Placental pericyte (primary cell): ENCODE measurements around the gene UACA. TPM values are rescaled to one million over a fixed set of nuclear protein-coding genes. Genes with fewer than 3 reads are reported as not detected.

Experiments
- total RNA-seq: library from RNA; depleted of rRNA; stranded (reverse); fragments of >200 nt; gene quantifications from 2 replicates; pipeline ENCODE4 v1.2.3, GENCODE V29; 2012

Gene UACA, protein sequence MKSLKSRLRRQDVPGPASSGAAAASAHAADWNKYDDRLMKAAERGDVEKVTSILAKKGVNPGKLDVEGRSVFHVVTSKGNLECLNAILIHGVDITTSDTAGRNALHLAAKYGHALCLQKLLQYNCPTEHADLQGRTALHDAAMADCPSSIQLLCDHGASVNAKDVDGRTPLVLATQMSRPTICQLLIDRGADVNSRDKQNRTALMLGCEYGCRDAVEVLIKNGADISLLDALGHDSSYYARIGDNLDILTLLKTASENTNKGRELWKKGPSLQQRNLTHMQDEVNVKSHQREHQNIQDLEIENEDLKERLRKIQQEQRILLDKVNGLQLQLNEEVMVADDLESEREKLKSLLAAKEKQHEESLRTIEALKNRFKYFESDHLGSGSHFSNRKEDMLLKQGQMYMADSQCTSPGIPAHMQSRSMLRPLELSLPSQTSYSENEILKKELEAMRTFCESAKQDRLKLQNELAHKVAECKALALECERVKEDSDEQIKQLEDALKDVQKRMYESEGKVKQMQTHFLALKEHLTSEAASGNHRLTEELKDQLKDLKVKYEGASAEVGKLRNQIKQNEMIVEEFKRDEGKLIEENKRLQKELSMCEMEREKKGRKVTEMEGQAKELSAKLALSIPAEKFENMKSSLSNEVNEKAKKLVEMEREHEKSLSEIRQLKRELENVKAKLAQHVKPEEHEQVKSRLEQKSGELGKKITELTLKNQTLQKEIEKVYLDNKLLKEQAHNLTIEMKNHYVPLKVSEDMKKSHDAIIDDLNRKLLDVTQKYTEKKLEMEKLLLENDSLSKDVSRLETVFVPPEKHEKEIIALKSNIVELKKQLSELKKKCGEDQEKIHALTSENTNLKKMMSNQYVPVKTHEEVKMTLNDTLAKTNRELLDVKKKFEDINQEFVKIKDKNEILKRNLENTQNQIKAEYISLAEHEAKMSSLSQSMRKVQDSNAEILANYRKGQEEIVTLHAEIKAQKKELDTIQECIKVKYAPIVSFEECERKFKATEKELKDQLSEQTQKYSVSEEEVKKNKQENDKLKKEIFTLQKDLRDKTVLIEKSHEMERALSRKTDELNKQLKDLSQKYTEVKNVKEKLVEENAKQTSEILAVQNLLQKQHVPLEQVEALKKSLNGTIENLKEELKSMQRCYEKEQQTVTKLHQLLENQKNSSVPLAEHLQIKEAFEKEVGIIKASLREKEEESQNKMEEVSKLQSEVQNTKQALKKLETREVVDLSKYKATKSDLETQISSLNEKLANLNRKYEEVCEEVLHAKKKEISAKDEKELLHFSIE (N-terminal part only)
- total RNA-seq, result 104 and 382 TPM in 2 replicates

GRCh38 chr15:70763120-70763949 lies at the start of gene UACA:
Gene UACA (minus strand): TSS chr15:70763558. CDS start chr15:70763407, 151 bp downstream.

Other genes with a start within 250 kb of the UACA start
- gene LARP6, start 90.6 kb upstream of the UACA start, total RNA-seq, result 40.5 and 211 TPM in 2 replicates
- gene THAP10, start 128.9 kb upstream of the UACA start, total RNA-seq, result 1.8 and 5.7 TPM in 2 replicates
- gene LRRC49, start 129.3 kb upstream of the UACA start, total RNA-seq, result 11.5 and 33.0 TPM in 2 replicates